Astrocyte (in vitro differentiated cells and primary cell): ENCODE results near the gene PDGFD. TPM values are rescaled to one million over a fixed set of nuclear protein-coding genes. Genes with fewer than 3 reads are reported as not detected.

ENCODE experiments used
- DNase-seq: peaks from one replicate; pipeline ENCODE4 v3.0.0-alpha.2; 2010; ENCODE audit warnings: low read depth
- FAIRE-seq: peaks from 2 replicates; lab custom pipeline; 2011; peaks lifted over from hg19 to GRCh38; lab: Jason Lieb, UNC
- H2AFZ ChIP-seq: 2 replicates; pipeline ENCODE4 v1.6.0; 2012; ENCODE audit warnings: low read depth, low read length, inconsistent platforms
- H3K27ac ChIP-seq: 2 replicates; pipeline ENCODE4 v1.5.1; 2011; ENCODE audit warnings: low read depth, low read length, inconsistent platforms
- H3K27me3 ChIP-seq: 2 replicates; pipeline ENCODE4 v1.6.0; 2011; ENCODE audit warnings: low read length, inconsistent platforms; ENCODE audit not compliant: insufficient read depth
- H3K36me3 ChIP-seq: 2 replicates; pipeline ENCODE4 v1.5.1; 2011; ENCODE audit warnings: low read length, inconsistent platforms; ENCODE audit not compliant: insufficient read depth
- H3K4me1 ChIP-seq: 2 replicates; pipeline ENCODE4 v1.5.1; 2011; ENCODE audit warnings: low read length, inconsistent platforms; ENCODE audit not compliant: insufficient read depth
- H3K4me2 ChIP-seq: 2 replicates; pipeline ENCODE4 v1.6.0; 2012; ENCODE audit warnings: low read length, inconsistent platforms
- H3K4me3 ChIP-seq: 2 replicates; pipeline ENCODE4 v1.5.1; 2011; ENCODE audit warnings: low read depth, mild to moderate bottlenecking, low read length, inconsistent platforms; ENCODE audit not compliant: insufficient read depth
- H3K79me2 ChIP-seq: 2 replicates; pipeline ENCODE4 v1.6.0; 2012; ENCODE audit warnings: mild to moderate bottlenecking, low read length, inconsistent platforms; ENCODE audit not compliant: insufficient read depth
- H3K9ac ChIP-seq: 2 replicates; pipeline ENCODE4 v1.6.0; 2012; ENCODE audit warnings: mild to moderate bottlenecking, low read length, inconsistent platforms
- H3K9me3 ChIP-seq: 2 replicates; pipeline ENCODE4 v1.5.1; 2012; ENCODE audit warnings: low read depth, mild to moderate bottlenecking, low read length, inconsistent platforms; ENCODE audit not compliant: insufficient read depth
- H4K20me1 ChIP-seq: 2 replicates; pipeline ENCODE4 v1.6.0; 2012; ENCODE audit warnings: low read length, inconsistent platforms; ENCODE audit not compliant: insufficient read depth
- H3K27ac Mint-ChIP-seq: one replicate; pipeline ENCODE4 v1.8.0; 2021; ENCODE audit warnings: mild to moderate bottlenecking, mixed read lengths; ENCODE audit not compliant: unreplicated experiment
- H3K27me3 Mint-ChIP-seq: one replicate; pipeline ENCODE4 v1.8.0; 2021; ENCODE audit warnings: low read depth, mixed read lengths; ENCODE audit not compliant: unreplicated experiment
- H3K36me3 Mint-ChIP-seq: one replicate; pipeline ENCODE4 v1.8.0; 2021; ENCODE audit warnings: low read depth, mixed read lengths; ENCODE audit not compliant: unreplicated experiment
- H3K4me1 Mint-ChIP-seq: one replicate; pipeline ENCODE4 v1.8.0; 2021; ENCODE audit warnings: low read depth, mixed read lengths; ENCODE audit not compliant: unreplicated experiment
- H3K4me3 Mint-ChIP-seq: one replicate; pipeline ENCODE4 v1.8.0; 2021; ENCODE audit warnings: mild to moderate bottlenecking, moderate library complexity, mixed read lengths; ENCODE audit not compliant: unreplicated experiment
- H3K9me3 Mint-ChIP-seq: one replicate; pipeline ENCODE4 v1.8.0; 2021; ENCODE audit warnings: mild to moderate bottlenecking, mixed read lengths; ENCODE audit not compliant: unreplicated experiment
- CTCF ChIP-seq: IDR thresholded peaks from 2 replicates; pipeline ENCODE4 v1.5.1; 2011; ENCODE audit warnings: low read depth, mild to moderate bottlenecking, inconsistent platforms, low read length, moderate library complexity; ENCODE audit not compliant: insufficient read depth
- EZH2 ChIP-seq: IDR thresholded peaks from 2 replicates; pipeline ENCODE4 v1.6.1; 2012; ENCODE audit warnings: mild to moderate bottlenecking, low read length, inconsistent platforms; ENCODE audit not compliant: insufficient read depth
- total RNA-seq: library from RNA; stranded (reverse); gene quantifications from 2 replicates; pipeline ENCODE4 v1.2.1, GENCODE V29; 2021

Gene PDGFD
- total RNA-seq, 1 donor from 2014 or later: 2.6 TPM

GRCh38 chr11:104064034-104064630, 99.8 kb downstream of the PDGFD start:
- Histone ChIP-seq H3K4me2 (no peak overlapping the region), H3K79me2 (no peaks in the 10 kb centered on the region), H4K20me1 (no peaks in the 10 kb centered on the region), H3K9ac (no peak overlapping the region), H3K27ac (no peak overlapping the region), H3K4me3 (no peak overlapping the region), H3K27me3 (no peaks in the 10 kb centered on the region), H3K4me1 (no peaks in the 10 kb centered on the region), H2AFZ (no peak overlapping the region), H3K36me3 (no peaks in the 10 kb centered on the region), H3K9me3 (no peaks in the 10 kb centered on the region)
- no peaks in the 10 kb centered on the region for H3K4me1 Mint-ChIP-seq
- no peaks in the 10 kb centered on the region for H3K27me3 Mint-ChIP-seq
- DNase-seq (no peak), FAIRE-seq (no peak)
- no peaks in the 10 kb centered on the region for H3K36me3 Mint-ChIP-seq
- no peak overlapping the region for H3K4me3 Mint-ChIP-seq
- no peak overlapping the region for H3K27ac Mint-ChIP-seq
- TF ChIP-seq EZH2 (no peak), CTCF (no peak)
- no peaks in the 10 kb centered on the region for H3K9me3 Mint-ChIP-seq

GRCh38 chr11:104061853-104062521, 102.0 kb downstream of the PDGFD start:
- no peak overlapping the region for H3K4me2 ChIP-seq
- H3K79me2 ChIP-seq: no peaks in the 10 kb centered on the region
- H3K36me3 Mint-ChIP-seq: no peaks in the 10 kb centered on the region
- no peaks in the 10 kb centered on the region for H3K4me1 Mint-ChIP-seq
- no peak overlapping the region for H3K4me3 ChIP-seq
- H3K27me3 Mint-ChIP-seq: no peaks in the 10 kb centered on the region
- no peaks in the 10 kb centered on the region for H4K20me1 ChIP-seq
- FAIRE-seq (no peak), DNase-seq (no peak)
- H3K27ac Mint-ChIP-seq: no peak overlapping the region
- H3K36me3 ChIP-seq: no peaks in the 10 kb centered on the region
- no peaks in the 10 kb centered on the region for H3K27me3 ChIP-seq
- H3K4me3 Mint-ChIP-seq: no peak overlapping the region
- no peak overlapping the region for H3K27ac ChIP-seq
- no peaks in the 10 kb centered on the region for H3K9me3 ChIP-seq
- no peak for TF ChIP-seq EZH2
- no peak for TF ChIP-seq CTCF
- no peaks in the 10 kb centered on the region for H3K9me3 Mint-ChIP-seq
- no peaks in the 10 kb centered on the region for H3K4me1 ChIP-seq
- H2AFZ ChIP-seq: no peak overlapping the region
- no peak overlapping the region for H3K9ac ChIP-seq

GRCh38 chr11:104060820-104061219, 103.1 kb downstream of the PDGFD start:
- DNase-seq: no peak
- no peaks in the 10 kb centered on the region for H3K27me3 ChIP-seq
- H3K4me3 ChIP-seq: no peak overlapping the region
- H3K4me1 ChIP-seq: no peaks in the 10 kb centered on the region
- Mint-ChIP-seq H3K27ac (no peak overlapping the region), H3K4me1 (no peaks in the 10 kb centered on the region), H3K4me3 (no peak overlapping the region), H3K27me3 (no peaks in the 10 kb centered on the region), H3K36me3 (no peaks in the 10 kb centered on the region), H3K9me3 (no peaks in the 10 kb centered on the region)
- H3K9me3 ChIP-seq: no peaks in the 10 kb centered on the region
- no peak overlapping the region for H3K9ac ChIP-seq
- TF ChIP-seq EZH2: no peak
- no peaks in the 10 kb centered on the region for H3K79me2 ChIP-seq
- no peaks in the 10 kb centered on the region for H3K36me3 ChIP-seq
- no peaks in the 10 kb centered on the region for H4K20me1 ChIP-seq
- no peak overlapping the region for H3K27ac ChIP-seq
- no peak overlapping the region for H3K4me2 ChIP-seq
- H2AFZ ChIP-seq: no peak overlapping the region
- FAIRE-seq: no peak
